Left kidney (tissue), 2 donors: ENCODE results near the gene NOL3. TPM values are rescaled to one million over a fixed set of nuclear protein-coding genes. Genes with fewer than 3 reads are reported as not detected.

Source experiments
- DNase-seq: peaks from one replicate; pipeline ENCODE4 v3.0.0-alpha.2; 2013
- polyA plus RNA-seq: library from polyadenylated mRNA; unstranded; fragments of 120-200 nt; gene quantifications from one replicate; pipeline ENCODE4 v1.2.1, GENCODE V29; 2013; ENCODE audit not compliant: insufficient read length

Gene NOL3
- polyA plus RNA-seq, 1 donor = 6.4 TPM

DNA sequence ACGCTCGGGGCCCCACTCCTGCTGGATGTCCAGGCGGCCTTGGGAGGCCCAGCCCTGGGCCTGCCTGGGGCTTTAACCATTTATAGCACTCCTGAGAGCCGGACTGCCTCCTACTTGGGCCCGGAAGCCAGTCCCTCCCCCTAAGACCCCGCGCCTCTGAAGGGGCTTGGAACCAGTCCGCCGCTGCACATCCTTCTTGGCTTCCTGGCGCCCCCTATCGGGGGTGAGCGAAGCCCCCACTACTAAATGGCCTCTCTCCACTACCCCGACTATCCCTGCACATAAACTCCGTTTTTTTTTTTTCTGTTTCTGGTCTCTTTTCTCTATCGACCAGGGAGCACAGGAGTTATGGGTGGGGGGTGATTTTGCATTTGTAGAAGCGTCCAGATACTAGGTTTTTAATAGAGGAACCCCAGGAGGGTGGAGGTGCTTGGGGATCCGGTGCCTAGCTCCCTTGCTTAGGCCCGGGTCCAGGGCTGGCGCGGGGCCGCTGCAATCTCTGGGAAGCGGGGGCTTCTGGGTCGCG lies 633 bp upstream of the NOL3 start:
- no peak for DNase-seq

DNA sequence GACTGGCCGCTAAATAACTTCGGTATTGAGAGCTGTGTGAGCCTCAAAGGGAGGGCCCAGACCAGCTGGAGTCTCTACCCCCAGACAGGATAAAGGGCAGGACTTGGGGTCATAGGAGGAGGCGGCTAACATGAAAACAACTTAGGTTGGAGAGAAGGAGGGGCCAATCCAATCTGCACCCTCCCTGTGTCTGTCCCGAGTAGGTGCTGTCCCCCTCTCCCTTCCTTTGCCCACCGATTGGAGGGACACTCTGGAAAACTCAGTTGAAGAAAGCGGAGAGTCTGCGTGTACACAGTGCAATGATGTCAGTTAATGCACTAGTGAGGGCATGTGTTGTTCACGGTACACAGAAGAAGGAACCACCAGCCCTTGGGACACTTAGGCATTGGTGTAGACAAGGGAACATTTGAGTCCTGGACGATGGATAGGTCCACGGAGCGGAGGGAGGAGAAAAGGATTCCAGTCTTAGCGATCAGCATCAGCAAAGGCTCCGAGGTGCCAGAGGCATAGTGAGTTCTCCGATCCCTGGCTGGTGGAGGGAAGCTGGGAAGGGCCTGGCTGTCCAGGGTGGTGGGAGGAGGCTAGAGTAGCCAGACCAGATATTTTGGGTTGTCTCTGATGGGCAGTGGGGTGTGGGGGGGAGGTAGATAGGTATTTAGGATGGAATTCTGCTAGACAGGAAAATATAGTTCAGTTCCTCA lies 761 bp downstream of the NOL3 start:
- no peak for DNase-seq

DNA sequence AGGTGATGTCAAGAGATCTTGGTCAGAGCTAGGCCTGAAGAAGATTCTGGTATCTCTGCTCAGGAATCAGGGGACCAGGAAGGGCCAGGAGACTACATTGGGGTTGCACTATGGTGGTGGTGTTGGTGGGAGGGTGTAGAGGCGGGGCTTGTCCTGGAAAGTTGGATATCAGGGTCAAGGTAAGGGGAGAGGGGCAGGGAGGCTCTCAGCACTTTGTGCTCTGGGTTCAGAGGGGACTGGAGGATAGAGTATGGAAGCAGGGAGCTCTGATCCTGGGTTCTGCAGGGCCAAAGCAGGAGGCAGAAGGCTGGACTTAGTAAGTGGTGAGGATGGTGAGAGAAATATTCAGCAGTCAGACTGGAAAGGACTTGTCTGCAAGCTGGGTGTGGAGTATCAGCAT lies 3.0 kb downstream of the NOL3 start:
- no peak for DNase-seq

DNA sequence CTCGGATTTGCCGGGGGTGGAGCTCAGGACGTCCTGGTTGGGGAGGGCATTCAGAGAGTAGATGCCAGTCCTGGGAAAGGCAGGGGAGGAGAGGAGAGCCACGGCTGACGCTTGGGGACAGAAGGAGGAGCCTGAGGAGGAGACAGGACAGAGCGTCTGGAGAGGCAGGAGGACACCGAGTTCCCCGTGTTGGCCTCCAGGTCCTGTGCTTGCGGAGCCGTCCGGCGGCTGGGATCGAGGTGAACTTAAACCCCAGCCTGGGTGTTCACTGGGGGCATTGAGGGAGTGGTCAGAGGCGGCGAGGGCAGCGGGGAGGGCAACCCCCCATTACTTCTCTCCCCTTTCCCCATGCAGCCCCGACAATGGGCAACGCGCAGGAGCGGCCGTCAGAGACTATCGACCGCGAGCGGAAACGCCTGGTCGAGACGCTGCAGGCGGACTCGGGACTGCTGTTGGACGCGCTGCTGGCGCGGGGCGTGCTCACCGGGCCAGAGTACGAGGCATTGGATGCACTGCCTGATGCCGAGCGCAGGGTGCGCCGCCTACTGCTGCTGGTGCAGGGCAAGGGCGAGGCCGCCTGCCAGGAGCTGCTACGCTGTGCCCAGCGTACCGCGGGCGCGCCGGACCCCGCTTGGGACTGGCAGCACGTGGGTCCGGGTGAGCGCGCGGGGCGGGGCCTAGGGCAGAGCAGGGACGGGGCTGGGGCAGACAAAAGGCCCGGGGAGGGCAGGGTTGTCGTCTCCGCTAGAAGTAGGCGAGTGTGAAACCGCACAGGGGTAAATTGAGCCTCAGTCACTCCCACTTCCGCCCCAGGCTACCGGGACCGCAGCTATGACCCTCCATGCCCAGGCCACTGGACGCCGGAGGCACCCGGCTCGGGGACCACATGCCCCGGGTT lies 3.7 kb downstream of the NOL3 start:
- DNase-seq = no peak

DNA sequence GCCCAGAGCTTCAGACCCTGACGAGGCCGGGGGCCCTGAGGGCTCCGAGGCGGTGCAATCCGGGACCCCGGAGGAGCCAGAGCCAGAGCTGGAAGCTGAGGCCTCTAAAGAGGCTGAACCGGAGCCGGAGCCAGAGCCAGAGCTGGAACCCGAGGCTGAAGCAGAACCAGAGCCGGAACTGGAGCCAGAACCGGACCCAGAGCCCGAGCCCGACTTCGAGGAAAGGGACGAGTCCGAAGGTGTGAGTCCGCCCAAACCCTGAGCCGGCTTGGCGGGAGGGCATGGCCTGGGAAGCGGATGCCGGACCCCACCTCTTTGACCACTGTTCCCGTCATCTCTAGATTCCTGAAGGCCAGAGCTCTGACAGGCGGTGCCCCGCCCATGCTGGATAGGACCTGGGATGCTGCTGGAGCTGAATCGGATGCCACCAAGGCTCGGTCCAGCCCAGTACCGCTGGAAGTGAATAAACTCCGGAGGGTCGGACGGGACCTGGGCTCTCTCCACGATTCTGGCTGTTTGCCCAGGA lies 4.4 kb downstream of the NOL3 start:
- DNase-seq = no peak

DNA sequence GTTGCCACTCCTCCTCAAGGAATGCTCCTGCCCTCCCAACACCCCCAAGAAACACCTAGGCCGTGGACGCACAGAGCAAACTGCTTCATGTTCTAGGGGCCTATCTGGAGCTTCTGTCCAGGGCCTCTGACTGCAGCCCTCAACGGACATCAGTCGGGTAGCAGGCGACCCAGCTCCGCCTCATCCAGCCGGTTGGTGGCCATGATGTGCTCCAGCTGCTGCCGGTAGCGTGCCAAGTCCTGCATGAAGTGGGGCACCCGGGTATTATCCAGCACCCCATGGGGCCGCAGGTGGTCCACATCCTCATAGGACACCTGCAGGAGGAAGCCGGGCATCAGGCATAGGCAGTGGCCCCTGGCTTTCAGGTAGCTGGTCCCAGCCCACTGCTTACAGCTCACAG lies 6.3 kb downstream of the NOL3 start:
- DNase-seq = no peak

DNA sequence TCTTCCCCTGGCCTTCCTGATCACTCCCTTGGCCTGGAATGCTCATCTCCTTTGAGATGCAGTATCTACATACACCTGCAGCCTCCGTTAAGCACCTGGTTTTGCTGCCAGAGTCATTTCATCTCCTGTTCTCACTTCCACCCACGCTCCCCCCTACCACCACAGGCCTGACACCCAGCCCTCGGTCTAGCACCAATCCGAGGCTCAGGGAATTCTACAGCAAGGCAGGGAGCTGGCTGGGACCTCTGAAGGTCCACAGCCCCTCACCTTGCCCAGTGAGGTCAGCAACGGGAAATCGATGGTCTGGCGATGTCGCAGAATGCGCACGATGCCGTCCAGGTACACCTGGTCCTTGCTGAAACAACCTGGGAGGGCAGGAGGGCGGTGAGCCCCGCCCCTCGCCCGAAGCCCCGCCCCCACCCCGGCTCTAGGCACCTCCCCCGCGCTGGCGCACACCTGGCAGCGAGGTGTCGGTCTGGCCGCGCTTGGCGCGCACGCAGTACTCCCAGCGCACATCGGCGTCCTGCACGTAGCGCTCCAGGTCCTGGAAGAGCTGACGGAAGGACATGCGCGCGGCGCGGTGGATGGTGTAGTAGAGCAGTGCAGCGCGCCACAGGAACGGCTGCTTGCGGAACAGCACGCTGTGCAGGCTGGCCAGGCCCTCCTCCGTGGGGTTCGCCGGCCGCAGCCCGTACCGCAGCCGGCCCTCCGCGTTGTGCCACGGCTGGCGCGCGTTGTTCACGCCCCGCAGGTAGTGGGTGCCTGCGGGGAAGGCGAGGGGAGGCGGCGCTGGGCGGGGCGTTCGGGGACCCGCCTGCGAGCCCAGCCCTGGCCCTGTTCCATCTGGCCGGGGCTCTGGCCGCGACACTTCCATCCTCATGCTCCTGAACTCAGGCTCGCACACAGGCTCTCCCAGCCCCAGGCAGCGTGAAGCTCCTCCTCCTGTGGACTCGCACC lies 7.7 kb downstream of the NOL3 start:
- no peak for DNase-seq

DNA sequence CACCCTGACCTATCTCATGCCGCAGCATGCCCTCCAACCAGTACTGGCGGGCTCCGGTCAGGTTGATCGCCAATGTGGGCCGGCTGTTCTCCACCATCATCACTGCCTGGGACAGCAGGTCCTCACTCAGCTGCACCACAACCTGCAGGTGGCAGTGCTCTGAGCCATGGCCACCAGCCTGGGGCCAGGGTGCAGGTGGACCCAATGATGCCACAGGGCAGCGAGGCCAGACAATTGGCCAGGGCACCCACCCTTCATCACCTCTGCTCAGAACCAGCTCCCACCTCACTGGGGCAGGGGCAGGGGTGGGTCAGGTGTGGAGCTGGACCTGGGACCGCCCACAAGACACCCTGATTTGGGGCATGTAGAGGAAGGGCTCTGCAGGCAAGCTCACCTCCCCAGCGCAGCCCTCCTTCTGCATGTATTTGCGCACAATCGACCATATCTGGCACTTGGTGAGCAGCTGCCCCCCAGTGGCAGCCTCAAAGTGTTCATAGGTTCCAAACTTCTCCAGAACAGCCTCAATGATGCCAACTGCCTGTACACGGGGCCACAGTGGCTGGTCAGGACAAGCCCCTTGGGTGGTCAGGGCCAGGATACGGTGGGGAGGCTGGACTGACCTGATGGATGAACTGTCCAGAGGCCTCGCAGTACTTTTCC lies 9.2 kb downstream of the NOL3 start:
- DNase-seq = no peak

DNA sequence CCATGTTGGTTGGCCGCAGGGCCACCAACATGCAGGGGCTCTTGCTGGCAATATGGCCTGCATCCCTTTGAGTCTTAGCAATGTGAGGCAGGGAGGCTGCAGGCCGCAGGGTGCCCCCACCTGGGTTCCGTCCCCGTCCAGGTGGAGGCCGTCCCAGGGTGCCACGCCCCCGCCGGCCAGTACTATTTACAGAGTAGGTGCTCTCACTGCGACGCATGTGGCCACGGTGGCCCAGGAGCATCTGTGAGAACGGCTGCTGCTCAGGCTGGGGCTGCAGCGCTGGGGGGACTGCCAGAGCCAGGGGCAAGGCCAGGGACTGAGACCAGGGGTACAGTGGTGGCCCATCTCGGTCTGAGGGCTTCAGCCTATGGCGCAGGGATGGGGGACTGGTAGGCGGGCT lies 9.8 kb downstream of the NOL3 start:
- no peak for DNase-seq

DNA sequence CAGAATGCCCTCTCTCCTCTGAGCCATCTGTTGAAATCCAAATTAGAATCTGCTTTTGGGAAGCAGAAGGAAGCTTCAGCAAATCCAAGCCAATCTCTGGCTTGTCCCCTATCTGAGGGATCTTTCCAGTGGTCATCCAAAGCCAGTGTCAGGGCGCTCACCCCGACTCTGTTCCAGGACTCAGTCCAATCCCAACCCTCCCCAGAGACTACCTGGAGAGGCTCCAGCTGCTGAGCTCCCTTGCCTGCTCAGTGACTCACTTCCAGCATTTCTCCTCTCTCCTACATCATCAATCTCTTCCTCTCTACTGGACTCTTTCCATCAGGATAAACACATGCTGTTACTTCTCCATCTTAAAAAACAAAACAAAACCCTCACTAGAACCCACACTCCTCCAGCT lies 11.0 kb downstream of the NOL3 start:
- no peak for DNase-seq

DNA sequence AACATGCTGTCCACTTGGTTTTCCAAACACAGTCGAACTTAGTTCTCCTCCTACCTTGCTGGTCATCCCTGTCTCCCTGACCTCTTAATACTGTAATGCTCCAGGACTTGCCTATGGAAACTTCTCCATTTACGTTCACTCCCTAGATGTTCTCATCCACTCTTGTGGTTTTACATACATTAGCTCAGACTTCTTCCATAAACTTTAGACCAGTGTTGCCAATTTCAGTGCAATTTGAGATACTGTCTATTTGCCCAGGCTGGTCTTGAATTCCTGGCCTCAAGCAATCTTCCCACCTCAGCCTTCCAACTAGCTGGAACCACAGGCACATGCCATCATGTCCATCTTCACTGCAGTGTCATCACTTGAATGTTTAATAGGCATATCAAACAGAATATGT lies 11.9 kb downstream of the NOL3 start:
- DNase-seq = no peak

DNA sequence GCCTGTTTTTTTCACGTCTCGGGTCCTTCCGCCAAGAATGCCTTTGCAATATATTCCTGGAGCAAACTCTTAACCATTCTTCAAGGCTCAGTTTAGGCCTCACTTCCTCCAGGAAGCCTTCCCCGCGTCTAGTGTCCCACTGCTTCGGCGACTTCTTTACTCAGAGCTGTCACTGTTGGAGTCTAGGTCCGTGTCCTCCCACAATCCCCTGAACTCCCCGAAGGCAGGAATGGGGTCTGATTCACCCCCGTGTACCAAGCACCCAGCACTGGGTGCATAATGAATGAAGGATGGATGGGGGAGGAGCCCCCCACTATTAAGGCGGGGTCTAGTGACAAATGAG lies 12.9 kb downstream of the NOL3 start:
- no peak for DNase-seq

DNA sequence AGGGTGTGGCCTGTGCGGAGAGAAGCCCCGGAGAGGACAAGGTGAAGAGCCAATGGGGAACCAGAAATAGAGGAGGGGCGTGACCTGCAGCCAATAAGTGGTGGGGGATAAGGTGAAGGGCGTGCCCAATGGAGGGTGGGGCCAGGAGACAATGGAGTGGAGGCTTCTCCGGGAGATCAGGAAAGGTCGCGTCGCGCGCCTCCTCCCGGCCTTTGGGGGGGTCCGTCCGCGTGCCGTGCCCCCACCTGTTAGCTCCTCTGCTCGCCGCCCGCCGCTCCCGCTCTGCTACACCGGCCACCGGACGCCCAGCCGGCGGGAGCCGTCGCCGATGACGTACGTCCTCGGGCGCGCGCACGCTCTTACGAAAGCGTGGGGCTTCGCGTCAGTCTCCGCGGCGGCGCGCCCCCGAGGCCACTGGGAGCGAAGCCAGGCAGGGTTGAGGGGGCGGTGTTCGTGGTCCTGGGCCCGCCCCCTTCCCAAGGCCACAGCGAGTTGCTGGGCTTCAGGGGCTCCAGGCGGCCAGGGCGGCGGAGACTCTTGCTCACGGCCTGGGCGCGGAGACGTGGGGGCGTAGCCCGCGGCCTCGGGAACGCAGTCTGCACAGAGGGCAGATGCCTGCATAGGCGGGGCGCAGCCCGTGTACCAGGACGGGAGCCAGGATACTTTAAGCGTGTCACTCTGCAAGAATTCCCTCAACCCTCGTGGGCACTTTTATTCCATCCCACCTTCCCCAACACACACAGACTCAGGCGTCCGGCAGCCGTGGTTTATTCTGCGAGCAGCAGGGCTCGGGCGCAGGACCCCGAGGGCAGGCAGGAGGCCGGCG lies 13.5 kb downstream of the NOL3 start, which contains the start of gene MATCAP1:
MATCAP1 (minus strand) TSS at position 337 of the 826 bp plus-strand sequence. CDS start 3,353 bp downstream, outside the sequence.
- peak; percentile 95 for DNase-seq

DNA sequence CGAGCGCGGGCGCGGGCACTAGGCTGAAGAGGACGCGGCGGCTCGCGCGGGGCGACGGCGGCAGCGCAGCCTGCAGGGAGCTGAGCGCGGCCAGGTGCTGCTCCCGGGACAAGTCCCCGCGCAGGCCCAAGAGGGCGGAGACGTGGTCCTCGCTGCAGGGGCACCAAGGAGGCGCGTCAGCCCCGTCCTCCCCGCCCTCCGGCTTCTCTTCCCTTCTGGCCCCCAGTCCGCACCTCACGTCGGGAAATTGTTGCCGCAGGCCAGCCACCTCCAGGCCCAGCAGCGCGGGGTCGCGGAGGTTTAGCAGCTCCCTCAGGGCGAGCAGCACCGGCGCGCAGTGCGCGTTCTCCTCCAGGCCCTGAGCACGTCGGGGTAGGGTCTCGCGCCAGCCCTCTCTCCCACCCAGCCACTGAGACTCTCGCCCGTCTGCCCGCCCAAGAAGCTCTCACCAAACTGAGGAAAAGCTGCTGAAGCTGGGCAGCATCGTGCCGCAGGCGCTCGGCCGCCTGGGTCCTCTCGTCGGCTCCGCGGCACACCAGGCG lies 14.2 kb downstream of the NOL3 start:
- no peak for DNase-seq

DNA sequence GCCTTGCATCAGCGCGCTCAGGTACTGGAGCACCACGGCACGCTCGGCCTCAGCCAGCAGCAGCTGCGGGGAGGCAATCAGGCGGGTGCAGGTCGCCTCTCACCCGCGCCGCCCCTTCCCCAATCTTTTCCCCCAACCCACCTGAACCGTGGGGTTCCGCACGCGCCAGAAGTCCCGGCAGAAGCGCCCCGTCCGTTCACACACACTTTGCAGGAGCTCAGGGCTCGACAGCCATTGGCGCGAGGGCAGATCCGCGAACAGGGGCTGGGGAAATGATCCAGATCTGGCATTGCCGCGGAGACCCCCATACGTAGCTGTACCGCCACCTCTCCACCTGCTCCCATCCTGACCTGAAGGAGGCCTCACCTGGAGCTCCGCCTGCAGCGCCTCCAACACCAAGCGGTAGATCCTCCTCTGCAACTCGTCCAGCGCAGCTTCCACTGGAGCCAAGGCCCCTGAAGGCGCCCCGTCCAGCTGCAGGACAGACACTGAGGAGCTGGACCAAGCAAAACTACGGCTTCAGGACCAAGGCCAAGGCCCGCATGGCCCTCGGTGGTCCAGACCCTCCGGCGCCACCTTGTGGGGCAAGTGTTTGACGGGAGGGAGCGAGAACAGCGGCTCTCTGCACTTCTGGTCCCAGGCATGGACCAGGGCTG lies 14.8 kb downstream of the NOL3 start:
- DNase-seq = peak; percentile 89

DNA sequence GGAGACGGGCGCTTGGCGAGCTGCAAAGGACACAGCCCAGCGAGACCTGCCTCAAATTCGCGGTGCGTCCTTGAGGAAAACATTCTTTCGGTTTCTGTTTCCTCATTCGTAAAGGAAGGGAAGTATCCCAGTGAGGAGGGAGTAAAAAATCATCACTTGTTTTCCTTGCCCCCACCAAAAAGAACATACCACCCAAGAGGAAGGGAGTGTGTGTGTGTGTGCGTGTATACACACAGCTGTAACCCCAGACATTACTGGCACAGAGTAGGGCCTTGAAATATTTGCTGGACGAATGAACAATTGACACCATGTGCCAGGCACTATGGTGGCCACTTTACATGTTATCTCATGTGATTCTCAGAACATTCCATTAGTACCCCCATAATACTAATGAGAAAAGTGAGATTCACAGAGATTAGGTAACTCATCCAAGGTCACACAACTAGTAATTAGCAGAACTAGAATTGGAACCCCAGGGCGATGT lies 15.4 kb downstream of the NOL3 start:
- no peak for DNase-seq

DNA sequence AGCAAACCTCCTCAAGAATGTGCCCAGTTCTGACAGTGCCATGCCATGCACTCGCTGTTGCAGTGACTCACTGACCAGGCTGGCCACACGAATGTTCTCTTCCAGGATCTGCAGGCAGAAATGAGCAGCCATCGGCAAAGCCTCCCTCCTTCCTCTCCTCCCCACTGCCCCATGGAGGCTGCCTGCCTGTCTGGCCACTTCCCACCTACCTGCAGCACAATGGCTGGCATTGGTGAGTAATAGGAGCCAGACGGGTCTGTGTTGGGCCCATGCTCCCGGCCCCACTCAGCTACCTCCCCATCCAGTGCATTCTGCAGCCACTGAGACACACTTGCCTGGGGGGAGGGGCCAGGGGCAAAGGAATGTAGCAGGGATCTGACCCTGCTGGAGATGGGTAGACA lies 16.2 kb downstream of the NOL3 start:
- no peak for DNase-seq

DNA sequence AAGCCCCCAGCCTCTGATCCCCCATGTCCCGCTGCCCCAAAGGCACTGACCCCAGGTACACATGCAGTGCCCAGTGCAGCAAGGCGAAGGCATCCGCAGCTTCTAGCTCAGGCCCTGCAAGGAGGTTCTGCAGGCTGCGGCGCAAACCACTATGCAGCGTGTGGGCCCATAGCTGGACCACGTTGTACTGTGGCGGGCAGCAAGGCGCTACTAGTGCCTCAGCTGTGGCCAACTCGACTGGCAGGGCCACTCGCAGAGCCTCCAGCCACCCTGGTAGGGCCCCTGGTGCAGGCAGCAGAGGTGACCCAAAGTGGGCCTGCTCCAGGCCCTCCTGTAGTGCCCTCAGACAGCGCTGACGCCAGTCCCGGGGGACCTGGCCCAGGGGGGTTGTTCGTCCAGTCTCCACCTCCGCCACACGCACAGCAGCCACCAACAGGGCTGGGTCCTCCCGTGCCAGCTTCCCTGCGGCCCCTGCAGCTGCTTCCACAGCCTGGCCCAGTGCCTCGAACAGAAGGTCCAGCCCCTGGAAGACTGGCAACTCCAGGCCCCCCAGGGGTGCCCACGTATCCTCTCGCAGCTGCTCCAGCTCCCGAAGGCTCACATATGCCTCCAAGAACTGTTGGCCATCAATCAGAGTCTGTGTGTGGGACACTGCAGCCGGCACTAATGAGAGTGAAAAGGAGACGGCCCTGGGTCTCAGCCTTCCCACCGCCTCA lies 17.0 kb downstream of the NOL3 start:
- no peak for DNase-seq

DNA sequence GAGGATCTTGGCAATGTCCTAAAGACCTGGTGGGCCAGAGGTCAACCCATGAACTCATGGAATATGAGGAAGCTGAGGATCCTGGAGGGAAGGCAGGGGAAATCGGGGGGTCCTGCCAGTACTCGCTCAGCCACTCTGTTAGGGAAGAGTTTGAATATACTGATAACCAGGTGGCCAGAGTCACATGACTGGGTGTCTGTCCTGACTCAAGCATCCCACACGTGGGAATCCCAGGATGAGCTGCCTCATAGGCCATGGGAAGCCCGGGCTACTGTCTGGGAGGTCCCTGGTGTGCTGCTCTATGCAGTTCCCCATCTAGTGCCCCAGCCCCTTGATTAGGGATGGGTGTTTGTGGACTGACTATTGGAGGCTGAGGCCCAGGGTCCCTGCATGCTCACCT lies 18.0 kb downstream of the NOL3 start:
- DNase-seq = no peak
